ENCODE measurements around the gene DDX10.
"Not testable (repeated sequence)": the region's sequence is repeated elsewhere in the genome, so short reads cannot be mapped to it uniquely, and the experiment has no call there.

The DDX10 gene

DNA sequence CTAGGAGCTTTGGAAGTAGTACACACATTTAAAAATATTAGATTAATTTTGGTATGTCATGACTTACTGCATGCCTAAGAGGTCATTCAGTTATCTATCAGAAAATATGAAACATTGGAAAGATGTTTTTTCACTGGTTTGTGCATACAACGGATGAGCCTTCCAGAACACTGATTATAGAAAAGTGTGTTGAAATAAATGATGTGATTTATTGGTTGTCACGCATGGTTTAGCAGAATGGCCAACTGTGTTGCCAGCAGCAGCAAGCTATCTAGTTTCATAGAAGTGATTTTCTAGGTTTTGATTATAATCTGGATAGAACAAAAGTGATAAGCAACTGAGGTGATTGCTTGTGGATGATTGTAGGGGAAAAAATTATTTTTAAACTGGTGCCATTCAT lies 53.6 kb downstream of the DDX10 start:
- DNase-seq = no peak

- DNase-seq = no peak
These were observed 60.3 kb downstream of the DDX10 start for GRCh38 chr11:108724974-108725689.

- no peak for DNase-seq
These were observed 61.4 kb downstream of the DDX10 start for GRCh38 chr11:108726077-108726800.

DNA sequence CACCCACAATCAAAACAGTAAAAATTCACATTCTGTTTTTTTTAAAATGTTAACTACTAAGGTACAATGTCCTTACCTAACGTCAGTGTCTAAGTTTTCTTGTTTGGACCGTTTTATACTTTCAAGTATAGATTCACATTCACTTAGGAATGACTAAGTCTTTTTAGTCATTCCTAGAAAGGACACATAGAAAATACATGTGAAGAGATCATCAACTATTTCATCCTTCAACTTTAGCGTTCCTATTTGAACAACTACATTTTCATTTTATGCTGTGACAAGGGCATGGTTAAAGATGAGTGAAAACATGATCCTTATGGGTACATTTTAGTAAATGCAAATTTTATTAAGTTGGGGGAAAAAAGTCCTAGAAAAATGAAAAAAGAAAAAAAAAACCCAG lies 62.8 kb downstream of the DDX10 start:
- DNase-seq = no peak

DNA sequence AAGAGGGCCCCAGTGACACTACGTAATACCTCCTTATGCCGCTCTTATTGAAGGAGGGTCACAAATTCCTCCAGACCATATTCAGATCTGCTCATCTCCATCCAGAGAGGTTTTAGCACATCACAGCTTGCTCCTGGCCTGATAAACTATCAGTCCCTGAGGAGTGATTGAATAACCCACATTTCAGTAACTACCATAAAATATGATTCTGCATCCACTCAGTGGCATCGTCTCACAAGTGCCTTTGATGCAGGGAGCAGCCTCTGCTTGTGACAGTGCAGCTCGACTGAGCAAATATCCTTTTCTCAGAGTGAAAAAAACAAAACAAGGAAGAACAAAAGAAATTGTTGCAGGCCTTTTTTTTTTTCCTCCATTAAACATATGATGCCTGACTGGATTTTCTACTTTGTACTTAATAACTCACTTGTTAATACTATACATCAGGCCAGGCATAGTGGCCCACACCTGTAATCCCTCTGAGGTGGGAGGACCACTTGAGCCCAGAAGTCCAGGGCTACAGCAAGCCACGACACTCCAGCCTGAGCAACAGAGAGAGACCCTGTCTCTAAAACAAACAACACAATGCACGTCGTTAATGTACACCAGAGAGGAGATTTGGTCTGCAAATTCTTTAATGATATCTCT lies 64.5 kb downstream of the DDX10 start:
- DNase-seq = no peak

GRCh38 chr11:108732395-108732794 lies 67.5 kb downstream of the DDX10 start:
- DNase-seq = no peak

GRCh38 chr11:108733479-108734116 lies 68.7 kb downstream of the DDX10 start:
- peak; percentile 66 to 69 for DNase-seq

GRCh38 chr11:108734283-108734682 lies 69.4 kb downstream of the DDX10 start:
- DNase-seq = no peak

DNA sequence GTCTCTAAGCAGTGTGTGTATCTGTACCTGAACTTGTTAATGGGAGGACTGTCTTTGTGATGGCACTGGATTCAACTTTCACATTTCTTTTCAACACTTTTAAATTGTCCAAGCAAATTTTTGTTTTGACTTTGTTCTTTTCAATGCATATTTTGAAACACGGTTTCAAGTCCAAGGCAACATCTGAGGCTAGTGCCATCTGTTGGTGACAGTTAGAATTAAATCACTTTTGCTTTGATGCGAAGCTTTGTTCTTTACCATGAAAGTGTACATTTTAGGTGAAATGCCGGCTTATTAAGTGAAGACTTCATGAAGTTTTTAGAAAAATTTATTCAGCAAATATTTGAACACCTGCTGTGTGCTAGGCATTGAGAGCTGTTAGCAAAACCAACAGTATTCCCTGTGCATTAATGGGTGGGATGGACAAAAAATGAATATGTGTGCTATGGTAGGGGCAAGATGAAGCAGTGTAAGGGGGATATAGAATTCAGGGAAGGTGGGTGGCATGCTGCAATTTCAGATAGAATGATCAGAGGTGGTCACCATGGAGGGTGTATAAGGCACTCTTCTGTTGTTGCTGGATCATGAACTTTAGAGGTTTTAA lies 70.2 kb downstream of the DDX10 start:
- peak; percentile 10 to 22 for DNase-seq

DNA sequence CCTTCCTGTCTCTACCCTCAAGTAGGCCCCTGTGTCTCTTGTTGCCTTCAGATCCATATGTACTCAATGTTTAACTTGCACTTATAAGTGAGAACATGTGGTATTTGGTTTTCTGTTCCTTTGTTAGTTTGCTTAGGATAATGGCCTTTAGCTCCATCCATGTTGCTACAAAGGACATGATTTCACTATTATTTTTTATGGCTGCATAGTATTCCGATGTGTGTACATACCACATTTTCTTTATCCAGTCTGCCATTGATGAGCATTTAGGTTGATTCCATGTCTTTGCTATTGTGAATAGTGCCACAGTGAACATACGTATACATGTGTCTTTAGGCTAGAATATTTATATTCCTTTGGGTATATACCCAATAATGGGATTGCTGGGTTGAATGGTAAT lies 75.3 kb downstream of the DDX10 start:
- not testable (repeated sequence) for DNase-seq

GRCh38 chr11:108743851-108744250 lies 79.0 kb downstream of the DDX10 start:
- DNase-seq = no peak

- DNase-seq = no peak
These were observed 84.1 kb downstream of the DDX10 start for GRCh38 chr11:108748968-108749367.

GRCh38 chr11:108751444-108751843 lies 86.6 kb downstream of the DDX10 start:
- no peak for DNase-seq

- no peak for DNase-seq
These were observed 87.5 kb downstream of the DDX10 start for GRCh38 chr11:108752297-108752751.

DNA sequence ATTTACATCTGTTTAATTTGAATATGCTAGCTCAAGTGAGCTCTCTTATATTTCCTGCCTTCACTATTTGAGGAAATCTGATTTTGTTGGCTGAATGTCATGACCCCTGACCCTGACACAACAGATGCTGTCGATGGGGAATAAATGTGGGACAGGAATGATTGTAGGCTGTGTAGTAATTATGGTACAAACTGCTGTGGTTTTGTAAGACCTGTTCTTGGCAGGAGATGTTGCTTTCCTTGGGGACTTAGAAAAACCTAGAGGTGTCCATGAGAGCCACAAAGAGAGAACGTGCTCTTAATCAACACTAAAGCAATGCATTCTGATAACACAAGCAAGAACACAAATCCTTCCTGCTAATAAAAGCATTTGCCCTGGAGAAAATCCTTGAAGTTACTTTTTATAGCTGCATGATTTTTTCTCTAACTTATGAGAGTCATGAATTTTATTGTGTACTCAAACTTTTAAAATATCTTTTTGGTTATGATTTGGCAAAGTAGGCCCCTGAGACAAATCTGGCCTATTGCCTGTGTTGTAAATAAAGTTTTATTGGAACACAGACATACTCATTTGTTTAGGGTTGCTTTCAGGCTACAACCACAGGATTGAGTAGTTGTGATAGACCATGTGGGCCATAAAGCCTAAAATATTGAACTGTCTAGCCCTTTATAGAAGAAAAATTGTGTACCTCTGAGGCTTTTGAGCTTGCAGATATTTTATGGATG lies 90.2 kb downstream of the DDX10 start:
- DNase-seq = no peak

DNA sequence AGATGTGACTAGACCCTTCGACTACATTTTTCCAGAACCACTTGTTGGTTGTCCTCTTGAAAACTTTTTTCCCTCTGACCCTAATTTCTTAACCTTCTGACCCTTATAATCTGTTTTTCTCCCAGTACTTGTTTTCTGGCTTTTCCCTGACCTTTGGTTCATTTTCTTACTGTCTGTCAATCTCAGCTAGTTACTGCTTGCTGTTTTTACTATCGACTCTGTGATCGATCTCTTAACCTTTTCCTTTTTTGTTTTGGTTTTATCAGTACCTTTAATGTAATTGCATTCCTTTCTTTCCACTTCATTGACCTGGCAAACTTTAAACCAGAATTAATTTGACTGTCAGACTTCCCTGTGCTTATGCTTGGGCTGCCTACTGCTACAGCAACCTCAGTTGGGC lies 92.8 kb downstream of the DDX10 start:
- DNase-seq = no peak

DNA sequence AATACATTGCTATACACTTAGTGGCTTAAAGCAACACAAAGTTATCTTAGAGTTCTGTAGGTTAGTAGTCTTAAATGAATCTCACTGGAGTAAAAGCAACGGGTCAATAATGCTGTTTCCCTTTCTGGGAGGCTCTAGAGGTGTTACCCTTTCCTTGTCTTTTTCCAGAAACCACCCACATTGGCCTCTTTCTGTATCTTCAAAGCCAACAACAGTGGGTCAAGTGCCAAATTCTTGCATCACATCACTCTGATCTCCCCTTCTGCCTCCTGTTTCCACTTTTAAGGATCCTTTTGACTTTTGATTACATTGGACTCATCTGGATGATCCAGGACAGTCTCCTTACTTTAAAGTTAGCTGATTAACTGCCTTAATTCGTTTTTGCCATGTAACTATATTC lies 93.6 kb downstream of the DDX10 start:
- DNase-seq = no peak

DNA sequence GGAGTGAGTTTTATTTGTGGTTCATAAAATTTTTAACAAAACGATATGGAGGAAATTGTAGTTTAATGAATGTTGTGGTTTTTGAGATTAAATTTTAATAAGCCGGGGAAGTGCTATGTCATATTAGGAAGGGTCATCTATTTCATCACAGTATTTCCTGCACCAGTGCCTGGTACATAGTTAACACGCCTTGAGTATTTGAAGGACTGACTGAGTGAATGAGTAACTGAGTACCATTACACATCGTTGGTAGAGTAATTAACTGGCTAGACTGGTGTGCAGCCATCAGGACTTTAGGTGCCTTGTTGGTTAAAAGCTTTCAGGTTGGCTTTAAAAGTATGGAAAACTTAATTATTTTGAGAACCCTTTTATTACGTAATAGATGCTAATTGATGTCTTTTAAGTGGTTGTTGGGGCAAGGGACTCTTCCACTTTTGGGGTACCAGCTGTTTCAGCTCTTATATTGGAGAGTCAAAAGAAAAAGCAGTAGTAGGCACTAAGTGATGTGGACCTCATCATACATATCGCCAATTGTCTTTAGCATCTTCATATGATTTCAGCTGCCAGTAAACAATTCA lies 101.8 kb downstream of the DDX10 start:
- no peak for DNase-seq

DNA sequence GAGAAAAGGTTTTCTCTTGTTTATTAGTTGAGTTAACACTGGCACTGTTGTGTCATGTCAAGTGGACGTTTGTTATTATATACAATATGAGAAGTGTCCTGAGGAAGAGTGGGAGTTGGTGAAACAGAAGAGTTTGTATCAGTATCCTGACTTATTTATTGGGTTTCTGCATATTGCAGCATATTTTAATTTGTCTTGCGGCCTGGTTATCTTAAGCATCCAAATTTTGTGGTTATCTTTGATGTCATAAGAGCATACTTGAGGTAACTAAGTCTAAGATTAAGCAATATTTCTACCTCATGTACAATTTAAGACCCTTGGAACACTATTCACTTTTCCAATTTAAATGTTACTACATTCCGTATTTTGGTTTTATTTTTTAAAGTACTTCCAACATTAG lies 103.5 kb downstream of the DDX10 start:
- no peak for DNase-seq

GRCh38 chr11:108768964-108769363 lies 104.1 kb downstream of the DDX10 start:
- no peak for DNase-seq

GRCh38 chr11:108774037-108774730 lies 109.3 kb downstream of the DDX10 start:
- no peak for DNase-seq
